Measurements from ENCODE around the gene MAN1C1. TPM values are rescaled to one million over a fixed set of nuclear protein-coding genes. Genes with fewer than 3 reads are reported as not detected.

The MAN1C1 gene
- total and polyA plus RNA-seq, 10 of the 15 experiments (the other 5 are each of a cell fraction or from before 2014, with no cell fraction given), result 0.12 to 0.56 (median 0.22) TPM; not detected in 3

DNA sequence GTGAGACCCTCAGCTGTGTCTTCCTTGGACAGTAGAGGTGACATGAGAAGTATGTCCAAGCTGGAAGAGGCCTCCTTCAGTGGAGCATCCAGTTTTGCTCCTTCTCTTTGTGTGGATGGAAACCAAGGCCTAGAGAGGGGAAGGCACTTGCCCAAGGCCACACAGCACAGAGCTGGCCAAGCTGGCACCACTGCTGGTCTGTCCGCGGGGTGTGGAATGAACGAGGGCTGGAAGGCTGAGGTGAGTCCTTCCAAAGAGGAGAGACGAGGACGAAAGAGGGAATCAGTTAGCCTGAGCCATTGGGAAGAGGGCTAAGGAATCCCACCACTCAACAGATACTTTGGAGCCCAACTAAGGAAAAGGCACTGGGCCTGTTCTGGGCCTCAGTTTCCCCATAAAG, 155.6 kb downstream of the MAN1C1 start:
- TF ChIP-seq, protein P1, sequence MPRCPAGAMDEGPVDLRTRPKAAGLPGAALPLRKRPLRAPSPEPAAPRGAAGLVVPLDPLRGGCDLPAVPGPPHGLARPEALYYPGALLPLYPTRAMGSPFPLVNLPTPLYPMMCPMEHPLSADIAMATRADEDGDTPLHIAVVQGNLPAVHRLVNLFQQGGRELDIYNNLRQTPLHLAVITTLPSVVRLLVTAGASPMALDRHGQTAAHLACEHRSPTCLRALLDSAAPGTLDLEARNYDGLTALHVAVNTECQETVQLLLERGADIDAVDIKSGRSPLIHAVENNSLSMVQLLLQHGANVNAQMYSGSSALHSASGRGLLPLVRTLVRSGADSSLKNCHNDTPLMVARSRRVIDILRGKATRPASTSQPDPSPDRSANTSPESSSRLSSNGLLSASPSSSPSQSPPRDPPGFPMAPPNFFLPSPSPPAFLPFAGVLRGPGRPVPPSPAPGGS (IDR thresholded peaks at IDR 0.05; ENCODE audit: borderline replicate concordance, insufficient read depth, low read depth, low read length, poor library complexity, severe bottlenecking), result no peak
- TF ChIP-seq NFYB (IDR thresholded peaks at IDR 0.05; ENCODE audit: insufficient read depth, low read depth, low read length) (no peak), CHD1 (IDR thresholded peaks at IDR 0.05; ENCODE audit: low read depth, low read length) (no peak), YY1 (IDR thresholded peaks at IDR 0.05; ENCODE audit: low read depth, low read length) (no peak), TARDBP (IDR thresholded peaks at IDR 0.05; ENCODE audit: borderline replicate concordance) (no peak), ASH2L (IDR thresholded peaks at IDR 0.05; ENCODE audit: borderline replicate concordance, low read depth) (no peak), NFIC (IDR thresholded peaks at IDR 0.05; ENCODE audit: low read depth, low read length) (no peak), TCF12 (IDR thresholded peaks at IDR 0.05; ENCODE audit: low read depth, low read length) (no peak)
- Histone ChIP-seq H3K9ac (ENCODE audit: control insufficient read depth, insufficient read depth, low read length) (no peak overlapping the region), H3K4me3 (no peak overlapping the region), H3K36me3 (ENCODE audit: control insufficient read depth in 2 of 2, insufficient read depth in 2 of 2, low read length in 1 of 2) (no peaks in the 10 kb centered on the region), H4K20me1 (ENCODE audit: control insufficient read depth, insufficient read depth) (no peaks in the 10 kb centered on the region), H3K27ac (ENCODE audit: control insufficient read depth, insufficient read depth) (no peak overlapping the region), H3K4me1 (ENCODE audit: control insufficient read depth, insufficient read depth, low read length) (peaks cover 13% of the 10 kb centered on the region), H3K9me3 (replicated peaks; ENCODE audit: control insufficient read depth, insufficient read depth, low read length) (no peaks in the 10 kb centered on the region), H2AFZ (ENCODE audit: control insufficient read depth, low read depth, low read length) (no peak overlapping the region), H3K4me2 (ENCODE audit: control insufficient read depth, insufficient read depth) (no peak overlapping the region), H3K27me3 (replicated peaks in 1 of 2; ENCODE audit: control insufficient read depth in 2 of 2, insufficient read depth in 2 of 2, low read length in 1 of 2) (peaks cover 2 to 5% of the 10 kb centered on the region in 2 experiments; a peak in 1 of 4 replicates), H3K79me2 (ENCODE audit: control insufficient read depth, insufficient read depth, low read length) (no peaks in the 10 kb centered on the region)
- WGBS (ENCODE audit: insufficient coverage, insufficient replicate concordance, low lambda C conversion rate, missing lambda C conversion rate), result 81% methylated on average over 5 of the region's 5 CpGs
- SMC1A ChIA-PET (ENCODE audit: uncharacterized antibody, unreplicated experiment), result no interaction called here
- CTCF ChIA-PET, result no interaction called here
- in situ Hi-C loops (cut with MboI), result no loop called here
- RAD21 ChIA-PET (ENCODE audit: unreplicated experiment), result no interaction called here
- intact Hi-C loops (cut with micrococcal nuclease; ENCODE audit: unreplicated experiment), result no loop called here
- BruUV-seq (replicated peaks), result no TSS peak
- POLR2A ChIA-PET, result no interaction called here
- ATAC-seq (no peak), FAIRE-seq (no peak), DNase-seq (ENCODE audit: low read depth, low spot score) (no peak)

Measured in GM12878 (cell line).